Sigmoid colon (tissue), 3 donors: ENCODE results near the gene FGF8.

Experiments used
- POLR2A ChIP-seq, 2 donors: fragments of 450-650 bp; IDR thresholded peaks; one replicate each; pipeline ENCODE4 v1.6.1; 2016; ENCODE audit warnings: antibody characterized with exemption in 2 of 2, mild to moderate bottlenecking in 2 of 2, moderate library complexity in 2 of 2
- TF ChIP-seq, protein P1 (sequence below), 4 experiments: fragments of 450-650 bp in 3 of 4; fragments of 200-600 bp in 1 of 4; IDR thresholded peaks; one replicate each; pipeline ENCODE4 v1.5.1; 2016 to 2019; ENCODE audit warnings: antibody characterized with exemption in 4 of 4, mild to moderate bottlenecking in 3 of 4, moderate library complexity in 2 of 4

DNA sequence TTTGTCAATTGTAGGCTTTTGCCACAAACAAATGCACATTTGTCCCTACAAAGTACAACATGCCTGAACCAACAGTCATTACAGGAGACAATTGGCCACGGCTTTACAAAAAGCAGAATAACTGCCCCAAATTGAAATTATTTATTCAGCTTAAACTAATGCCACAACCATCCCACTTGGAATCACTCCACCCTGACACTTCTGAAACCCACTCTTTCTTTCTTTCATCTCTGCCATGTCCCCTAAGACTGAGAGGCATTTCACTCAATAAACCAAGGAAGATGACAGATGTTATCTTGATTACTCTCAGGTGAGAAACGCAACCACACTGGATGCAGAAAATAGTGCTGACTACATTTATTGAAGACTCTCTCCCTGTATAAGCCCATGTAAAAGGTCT, 9.9 kb upstream of the FGF8 start:
- no peak for TF ChIP-seq POLR2A (IDR thresholded peaks at IDR 0.05)
- TF ChIP-seq, protein P1, sequence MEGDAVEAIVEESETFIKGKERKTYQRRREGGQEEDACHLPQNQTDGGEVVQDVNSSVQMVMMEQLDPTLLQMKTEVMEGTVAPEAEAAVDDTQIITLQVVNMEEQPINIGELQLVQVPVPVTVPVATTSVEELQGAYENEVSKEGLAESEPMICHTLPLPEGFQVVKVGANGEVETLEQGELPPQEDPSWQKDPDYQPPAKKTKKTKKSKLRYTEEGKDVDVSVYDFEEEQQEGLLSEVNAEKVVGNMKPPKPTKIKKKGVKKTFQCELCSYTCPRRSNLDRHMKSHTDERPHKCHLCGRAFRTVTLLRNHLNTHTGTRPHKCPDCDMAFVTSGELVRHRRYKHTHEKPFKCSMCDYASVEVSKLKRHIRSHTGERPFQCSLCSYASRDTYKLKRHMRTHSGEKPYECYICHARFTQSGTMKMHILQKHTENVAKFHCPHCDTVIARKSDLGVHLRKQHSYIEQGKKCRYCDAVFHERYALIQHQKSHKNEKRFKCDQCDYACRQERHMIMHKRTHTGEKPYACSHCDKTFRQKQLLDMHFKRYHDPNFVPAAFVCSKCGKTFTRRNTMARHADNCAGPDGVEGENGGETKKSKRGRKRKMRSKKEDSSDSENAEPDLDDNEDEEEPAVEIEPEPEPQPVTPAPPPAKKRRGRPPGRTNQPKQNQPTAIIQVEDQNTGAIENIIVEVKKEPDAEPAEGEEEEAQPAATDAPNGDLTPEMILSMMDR (IDR thresholded peaks at IDR 0.05): no peak
